SK-N-SH treated with all-trans-retinoic acid at 6 μM for 48 hours (cell line): ENCODE results near the gene RGS16.

ENCODE experiments used
- ATAC-seq: fragments of 200-7000 bp; cut with Tn5 transposase; 3 replicates; pipeline ENCODE4 v1.9.1; 2020; ENCODE audit warnings: mild to moderate bottlenecking, moderate library complexity
- ARNTL ChIP-seq: fragments of 450-650 bp; formaldehyde crosslinking; IDR thresholded peaks from 2 replicates; pipeline ENCODE4 v1.5.0; 2020; ENCODE audit warnings: low read depth, mild to moderate bottlenecking, moderate library complexity, borderline replicate concordance
- BACH2 ChIP-seq: fragments of 250-450 bp; sonication (Bioruptor Pico); IDR thresholded peaks from 2 replicates; pipeline ENCODE4 v1.9.0; 2021; ENCODE audit warnings: mild to moderate bottlenecking, borderline replicate concordance
- CREB5 ChIP-seq: fragments of 250-450 bp; sonication (Bioruptor Pico); IDR thresholded peaks from 2 replicates; pipeline ENCODE4 v1.5.1; 2020; ENCODE audit warnings: low read depth, mild to moderate bottlenecking, moderate library complexity
- CSDC2 ChIP-seq: fragments of 250-450 bp; sonication (Bioruptor Pico); IDR thresholded peaks from 2 replicates; pipeline ENCODE4 v1.5.0; 2020; ENCODE audit warnings: mild to moderate bottlenecking, moderate library complexity
- CSRNP3 ChIP-seq: fragments of 250-450 bp; sonication (Bioruptor Pico); IDR thresholded peaks from 2 replicates; pipeline ENCODE4 v1.5.1; 2021; ENCODE audit warnings: mild to moderate bottlenecking, moderate library complexity
- ESRRG ChIP-seq: fragments of 250-450 bp; sonication (Bioruptor Pico); IDR thresholded peaks from 2 replicates; pipeline ENCODE4 v1.6.1; 2021; ENCODE audit warnings: mild to moderate bottlenecking
- GLIS3 ChIP-seq: fragments of 250-450 bp; sonication (Bioruptor Pico); IDR thresholded peaks from 2 replicates; pipeline ENCODE4 v1.5.0; 2020; ENCODE audit warnings: mild to moderate bottlenecking, moderate library complexity
- OSR1 ChIP-seq: fragments of 250-450 bp; sonication (Bioruptor Pico); IDR thresholded peaks from 2 replicates; pipeline ENCODE4 v1.8.0; 2022; ENCODE audit warnings: moderate library complexity, mild to moderate bottlenecking, inconsistent platforms
- PPARA ChIP-seq: fragments of 250-450 bp; sonication (Bioruptor Pico); IDR thresholded peaks from 2 replicates; pipeline ENCODE4 v1.5.0; 2020; ENCODE audit warnings: mild to moderate bottlenecking, borderline replicate concordance
- RARB ChIP-seq: fragments of 250-450 bp; sonication (Bioruptor Pico); IDR thresholded peaks from 2 replicates; pipeline ENCODE4 v1.8.0; 2021; ENCODE audit warnings: mild to moderate bottlenecking, moderate library complexity
- SNAI2 ChIP-seq: fragments of 250-450 bp; sonication (Bioruptor Pico); IDR thresholded peaks from 2 replicates; pipeline ENCODE4 v1.5.0; 2020; ENCODE audit warnings: mild to moderate bottlenecking, moderate library complexity
- TCF4 ChIP-seq: fragments of 250-450 bp; sonication (Bioruptor Pico); IDR thresholded peaks from 2 replicates; pipeline ENCODE4 v1.8.0; 2021; ENCODE audit warnings: mild to moderate bottlenecking, moderate library complexity, borderline replicate concordance
- TOX ChIP-seq: fragments of 250-450 bp; sonication (Bioruptor Pico); IDR thresholded peaks from 2 replicates; pipeline ENCODE4 v1.8.0; 2021; ENCODE audit warnings: mild to moderate bottlenecking, moderate library complexity, borderline replicate concordance
- ZC3H10 ChIP-seq: fragments of 250-450 bp; sonication (Bioruptor Pico); IDR thresholded peaks from 2 replicates; pipeline ENCODE4 v1.5.1; 2021; ENCODE audit warnings: mild to moderate bottlenecking, moderate library complexity
- ZFP3 ChIP-seq: fragments of 250-450 bp; sonication (Bioruptor Pico); IDR thresholded peaks from 2 replicates; pipeline ENCODE4 v1.5.0; 2020; ENCODE audit warnings: mild to moderate bottlenecking, moderate library complexity
- ZFP30 ChIP-seq: fragments of 450-650 bp; formaldehyde crosslinking; IDR thresholded peaks from 2 replicates; pipeline ENCODE4 v1.5.0; 2022; ENCODE audit warnings: mild to moderate bottlenecking, moderate library complexity
- ZNF565 ChIP-seq: fragments of 450-650 bp; formaldehyde crosslinking; conservative IDR thresholded peaks from 2 replicates; pipeline ENCODE4 v1.5.0; 2020; ENCODE audit warnings: low read depth, mild to moderate bottlenecking, moderate library complexity
- ZNF70 ChIP-seq: fragments of 450-650 bp; formaldehyde crosslinking; IDR thresholded peaks from 2 replicates; pipeline ENCODE4 v1.5.0; 2020; ENCODE audit warnings: mild to moderate bottlenecking, moderate library complexity
- ZNF8 ChIP-seq: fragments of 450-650 bp; formaldehyde crosslinking; IDR thresholded peaks from 2 replicates; pipeline ENCODE4 v1.5.0; 2020; ENCODE audit warnings: mild to moderate bottlenecking, moderate library complexity
- TF ChIP-seq, protein P1 (sequence below): fragments of 250-450 bp; sonication (Bioruptor Pico); IDR thresholded peaks from 2 replicates; pipeline ENCODE4 v1.8.0; 2020; ENCODE audit warnings: mild to moderate bottlenecking, moderate library complexity, borderline replicate concordance
- TF ChIP-seq, protein P2 (sequence below): fragments of 250-450 bp; sonication (Bioruptor Pico); IDR thresholded peaks from 2 replicates; pipeline ENCODE4 v1.5.0; 2020; ENCODE audit warnings: mild to moderate bottlenecking, moderate library complexity

Gene RGS16

GRCh38 chr1:182625719-182626504 is 21.7 kb upstream of the RGS16 start:
- TF ChIP-seq ZNF70 (CRISPR knock-in tag): no peak
- no peak for TF ChIP-seq OSR1 (CRISPR knock-in tag)
- TF ChIP-seq RARB (CRISPR knock-in tag): no peak
- TF ChIP-seq, protein P1, sequence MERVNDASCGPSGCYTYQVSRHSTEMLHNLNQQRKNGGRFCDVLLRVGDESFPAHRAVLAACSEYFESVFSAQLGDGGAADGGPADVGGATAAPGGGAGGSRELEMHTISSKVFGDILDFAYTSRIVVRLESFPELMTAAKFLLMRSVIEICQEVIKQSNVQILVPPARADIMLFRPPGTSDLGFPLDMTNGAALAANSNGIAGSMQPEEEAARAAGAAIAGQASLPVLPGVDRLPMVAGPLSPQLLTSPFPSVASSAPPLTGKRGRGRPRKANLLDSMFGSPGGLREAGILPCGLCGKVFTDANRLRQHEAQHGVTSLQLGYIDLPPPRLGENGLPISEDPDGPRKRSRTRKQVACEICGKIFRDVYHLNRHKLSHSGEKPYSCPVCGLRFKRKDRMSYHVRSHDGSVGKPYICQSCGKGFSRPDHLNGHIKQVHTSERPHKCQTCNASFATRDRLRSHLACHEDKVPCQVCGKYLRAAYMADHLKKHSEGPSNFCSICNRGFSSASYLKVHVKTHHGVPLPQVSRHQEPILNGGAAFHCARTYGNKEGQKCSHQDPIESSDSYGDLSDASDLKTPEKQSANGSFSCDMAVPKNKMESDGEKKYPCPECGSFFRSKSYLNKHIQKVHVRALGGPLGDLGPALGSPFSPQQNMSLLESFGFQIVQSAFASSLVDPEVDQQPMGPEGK (CRISPR knock-in tag): no peak
- TF ChIP-seq GLIS3: no peak
- no peak for TF ChIP-seq ZNF8
- no peak for TF ChIP-seq ZNF565 (CRISPR knock-in tag)
- no peak for TF ChIP-seq CSDC2 (CRISPR knock-in tag)
- no peak for TF ChIP-seq ZFP3 (CRISPR knock-in tag)
- no peak for TF ChIP-seq PPARA (CRISPR knock-in tag)
- TF ChIP-seq ZC3H10 (CRISPR knock-in tag): no peak
- TF ChIP-seq ARNTL (CRISPR knock-in tag): no peak
- no peak for TF ChIP-seq ZFP30
- TF ChIP-seq TOX: no peak
- no peak for TF ChIP-seq TCF4
- TF ChIP-seq, protein P2, sequence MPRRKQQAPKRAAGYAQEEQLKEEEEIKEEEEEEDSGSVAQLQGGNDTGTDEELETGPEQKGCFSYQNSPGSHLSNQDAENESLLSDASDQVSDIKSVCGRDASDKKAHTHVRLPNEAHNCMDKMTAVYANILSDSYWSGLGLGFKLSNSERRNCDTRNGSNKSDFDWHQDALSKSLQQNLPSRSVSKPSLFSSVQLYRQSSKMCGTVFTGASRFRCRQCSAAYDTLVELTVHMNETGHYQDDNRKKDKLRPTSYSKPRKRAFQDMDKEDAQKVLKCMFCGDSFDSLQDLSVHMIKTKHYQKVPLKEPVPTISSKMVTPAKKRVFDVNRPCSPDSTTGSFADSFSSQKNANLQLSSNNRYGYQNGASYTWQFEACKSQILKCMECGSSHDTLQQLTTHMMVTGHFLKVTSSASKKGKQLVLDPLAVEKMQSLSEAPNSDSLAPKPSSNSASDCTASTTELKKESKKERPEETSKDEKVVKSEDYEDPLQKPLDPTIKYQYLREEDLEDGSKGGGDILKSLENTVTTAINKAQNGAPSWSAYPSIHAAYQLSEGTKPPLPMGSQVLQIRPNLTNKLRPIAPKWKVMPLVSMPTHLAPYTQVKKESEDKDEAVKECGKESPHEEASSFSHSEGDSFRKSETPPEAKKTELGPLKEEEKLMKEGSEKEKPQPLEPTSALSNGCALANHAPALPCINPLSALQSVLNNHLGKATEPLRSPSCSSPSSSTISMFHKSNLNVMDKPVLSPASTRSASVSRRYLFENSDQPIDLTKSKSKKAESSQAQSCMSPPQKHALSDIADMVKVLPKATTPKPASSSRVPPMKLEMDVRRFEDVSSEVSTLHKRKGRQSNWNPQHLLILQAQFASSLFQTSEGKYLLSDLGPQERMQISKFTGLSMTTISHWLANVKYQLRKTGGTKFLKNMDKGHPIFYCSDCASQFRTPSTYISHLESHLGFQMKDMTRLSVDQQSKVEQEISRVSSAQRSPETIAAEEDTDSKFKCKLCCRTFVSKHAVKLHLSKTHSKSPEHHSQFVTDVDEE (CRISPR knock-in tag): no peak
- TF ChIP-seq BACH2 (CRISPR knock-in tag): no peak
- no peak for TF ChIP-seq SNAI2 (CRISPR knock-in tag)
- TF ChIP-seq CREB5 (CRISPR knock-in tag): no peak
- no peak for TF ChIP-seq CSRNP3 (CRISPR knock-in tag)
- ATAC-seq: peak; percentile 53

- TF ChIP-seq ZNF70 (CRISPR knock-in tag): no peak
- TF ChIP-seq BACH2 (CRISPR knock-in tag): no peak
- no peak for TF ChIP-seq TOX
- no peak for TF ChIP-seq ZFP3 (CRISPR knock-in tag)
- TF ChIP-seq, protein P2 (CRISPR knock-in tag): no peak
- TF ChIP-seq PPARA (CRISPR knock-in tag): no peak
- no peak for TF ChIP-seq ESRRG (CRISPR knock-in tag)
- no peak for TF ChIP-seq CSDC2 (CRISPR knock-in tag)
- TF ChIP-seq, protein P1 (CRISPR knock-in tag): no peak
- TF ChIP-seq OSR1 (CRISPR knock-in tag): no peak
- ATAC-seq: no peak
Measured at GRCh38 chr1:182625024-182625423, 20.8 kb upstream of the RGS16 start.
